ENCODE measurements around the gene MIX23.
"Not testable (repeated sequence)": the region's sequence is repeated elsewhere in the genome, so short reads cannot be mapped to it uniquely, and the experiment has no call there.

Gene MIX23

DNA sequence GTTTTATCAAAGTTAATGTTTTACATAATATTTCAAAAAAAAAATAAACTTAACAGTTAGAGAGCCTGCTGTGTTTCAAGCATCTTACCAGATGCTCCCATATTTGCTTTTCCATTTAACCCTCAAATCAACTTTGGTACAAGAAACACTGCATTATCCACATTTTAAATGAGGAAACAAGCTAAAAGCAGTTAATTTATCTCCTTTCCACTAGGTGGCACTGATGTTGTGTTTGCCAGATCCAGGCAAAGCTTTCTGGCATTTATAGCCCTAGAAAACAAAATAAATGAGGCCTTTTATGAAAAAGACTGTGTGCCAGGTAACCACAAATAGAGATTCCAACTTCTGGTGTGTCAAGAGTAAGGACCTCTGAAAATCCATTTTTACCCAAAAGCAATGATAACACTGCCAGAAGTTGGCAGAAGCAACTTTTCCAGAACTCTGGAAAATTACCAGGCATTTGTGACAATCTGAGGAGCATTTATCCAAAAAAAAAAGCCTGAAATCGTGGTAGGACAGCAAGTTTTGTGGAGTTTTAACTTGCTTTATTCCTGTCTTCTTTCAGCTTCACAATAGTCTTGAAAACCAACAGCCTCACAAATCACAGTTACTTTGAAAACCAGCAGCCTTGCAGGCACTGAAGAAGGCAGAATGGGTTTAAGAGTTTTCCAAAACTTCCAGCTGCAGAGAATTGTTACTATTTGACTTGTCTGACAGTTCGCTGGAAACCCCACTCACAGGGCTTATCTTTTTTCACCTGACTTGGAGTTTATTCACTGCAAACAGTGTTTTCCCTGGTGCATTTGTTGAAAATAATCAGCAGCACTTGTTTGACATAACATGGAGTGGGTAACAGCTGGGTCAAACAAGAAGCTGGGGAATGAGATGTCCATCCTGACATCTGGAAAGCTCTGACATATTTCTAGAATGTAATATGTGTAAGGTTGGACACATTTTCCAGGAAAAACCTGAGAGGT, 10.1 kb upstream of the MIX23 start:
- peak; percentile 40 for DNase-seq (ENCODE audit: low spot score)

DNA sequence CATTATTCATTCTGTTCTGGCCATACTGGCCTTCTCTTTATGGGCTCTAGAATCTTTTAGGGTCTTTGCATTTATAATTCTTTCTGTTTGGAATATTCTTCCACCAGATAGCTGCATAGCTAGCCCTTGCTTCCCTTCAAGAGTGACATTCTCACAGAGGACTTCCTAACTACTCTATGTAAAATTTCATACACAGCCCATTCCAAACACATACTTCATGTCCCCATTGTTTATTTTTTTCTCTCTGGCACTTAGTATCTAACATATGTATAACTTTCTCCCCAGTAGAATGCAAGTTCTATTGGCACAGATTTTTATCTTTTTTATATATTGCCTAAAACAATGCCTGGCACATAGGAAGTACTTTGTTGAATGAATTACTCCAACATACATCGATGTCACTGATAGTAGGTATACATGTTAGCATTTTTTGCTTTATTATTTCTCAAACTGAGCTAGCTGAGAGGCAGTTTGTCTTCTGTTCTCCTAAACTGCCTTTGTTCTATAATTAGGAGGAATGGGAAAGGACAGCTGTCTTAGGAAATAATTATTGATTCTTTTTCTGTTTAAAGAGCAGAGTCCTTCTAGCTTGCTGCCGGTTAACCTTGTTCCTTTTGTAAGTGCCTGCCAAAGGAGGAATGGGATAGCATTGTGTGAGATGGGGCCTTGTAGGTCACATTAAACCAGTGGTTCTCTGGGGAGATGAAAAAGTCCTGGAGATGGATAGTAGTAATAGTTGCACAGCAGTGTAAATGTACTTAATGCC, 8.8 kb upstream of the MIX23 start:
- DNase-seq (ENCODE audit: low spot score) = no peak

DNA sequence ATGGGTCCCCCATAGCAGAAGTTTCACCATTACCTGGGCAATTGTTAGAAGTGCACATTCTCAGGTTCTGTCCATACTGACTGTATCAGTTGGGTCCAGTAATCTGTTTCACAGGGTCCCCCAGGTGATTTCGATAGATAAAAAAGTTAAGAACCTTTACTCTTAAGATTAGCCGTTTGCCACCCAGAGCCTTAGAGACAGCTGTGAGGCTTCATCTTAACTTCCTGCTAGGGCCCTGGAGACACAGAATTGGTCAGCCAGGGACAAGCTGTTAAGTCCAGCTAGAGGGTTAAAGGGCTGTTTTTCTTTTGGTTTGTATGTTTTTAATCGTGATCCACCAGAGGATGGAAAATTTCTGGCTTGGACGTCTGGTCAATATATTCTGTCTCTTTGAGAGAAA, 7.6 kb upstream of the MIX23 start:
- no peak for DNase-seq (ENCODE audit: low spot score)

DNA sequence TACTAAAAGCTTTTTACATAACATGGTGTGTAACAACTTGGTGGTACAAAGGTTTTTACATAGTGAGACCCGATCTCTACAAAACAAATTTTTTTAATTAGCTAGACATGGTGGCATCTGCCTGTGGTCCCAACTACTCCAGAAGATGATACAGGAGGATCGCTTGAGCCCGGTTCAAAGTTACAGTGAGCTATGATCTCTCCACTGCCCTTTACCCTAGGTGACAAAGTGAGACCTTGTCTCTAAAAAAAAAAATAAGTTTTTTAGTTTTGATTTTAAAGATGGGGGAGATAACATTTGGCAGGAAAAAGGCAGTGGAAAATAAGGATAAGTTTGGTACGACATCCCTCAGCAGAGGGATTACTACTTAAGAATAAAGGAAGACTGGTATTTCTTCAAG, 6.9 kb upstream of the MIX23 start:
- DNase-seq (ENCODE audit: low spot score) = no peak

DNA sequence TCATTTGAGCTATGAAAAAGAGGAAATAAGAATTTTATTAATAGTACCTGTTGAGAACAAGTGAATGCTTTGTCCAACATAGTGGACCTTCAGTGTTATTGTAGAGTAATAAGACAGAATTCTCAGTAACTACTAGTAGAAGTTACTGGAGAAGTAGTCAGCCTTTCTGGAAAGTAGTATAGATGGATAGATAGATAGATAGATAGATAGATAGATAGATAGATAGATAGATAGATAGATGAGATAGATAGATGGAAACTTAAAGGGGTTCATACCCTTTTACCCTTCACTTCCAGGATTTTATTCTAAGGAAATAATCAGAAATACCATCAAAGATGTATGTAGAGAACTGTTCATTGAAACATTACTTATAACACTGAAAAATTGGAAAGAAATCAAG, 6.2 kb upstream of the MIX23 start:
- DNase-seq (ENCODE audit: low spot score) = no peak

DNA sequence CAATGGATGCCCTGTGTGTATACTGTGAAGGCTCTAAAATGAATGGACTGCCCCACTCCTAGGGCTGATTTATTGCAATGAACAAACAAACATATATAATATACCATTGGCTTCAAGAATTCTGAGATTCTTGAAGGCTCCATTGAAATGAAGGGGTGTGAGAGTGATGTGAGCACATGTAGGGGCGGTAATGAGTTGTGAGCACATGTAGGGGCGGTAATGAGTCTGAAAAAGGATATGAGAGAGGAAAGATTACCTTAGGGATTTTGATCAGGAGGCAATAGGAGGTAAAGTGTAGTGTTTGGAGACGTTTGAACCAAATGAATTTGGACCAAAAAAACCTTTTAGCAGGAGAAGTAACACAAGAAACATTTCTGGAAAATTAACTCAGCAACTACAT, 4.7 kb upstream of the MIX23 start:
- DNase-seq (ENCODE audit: low spot score) = no peak

DNA sequence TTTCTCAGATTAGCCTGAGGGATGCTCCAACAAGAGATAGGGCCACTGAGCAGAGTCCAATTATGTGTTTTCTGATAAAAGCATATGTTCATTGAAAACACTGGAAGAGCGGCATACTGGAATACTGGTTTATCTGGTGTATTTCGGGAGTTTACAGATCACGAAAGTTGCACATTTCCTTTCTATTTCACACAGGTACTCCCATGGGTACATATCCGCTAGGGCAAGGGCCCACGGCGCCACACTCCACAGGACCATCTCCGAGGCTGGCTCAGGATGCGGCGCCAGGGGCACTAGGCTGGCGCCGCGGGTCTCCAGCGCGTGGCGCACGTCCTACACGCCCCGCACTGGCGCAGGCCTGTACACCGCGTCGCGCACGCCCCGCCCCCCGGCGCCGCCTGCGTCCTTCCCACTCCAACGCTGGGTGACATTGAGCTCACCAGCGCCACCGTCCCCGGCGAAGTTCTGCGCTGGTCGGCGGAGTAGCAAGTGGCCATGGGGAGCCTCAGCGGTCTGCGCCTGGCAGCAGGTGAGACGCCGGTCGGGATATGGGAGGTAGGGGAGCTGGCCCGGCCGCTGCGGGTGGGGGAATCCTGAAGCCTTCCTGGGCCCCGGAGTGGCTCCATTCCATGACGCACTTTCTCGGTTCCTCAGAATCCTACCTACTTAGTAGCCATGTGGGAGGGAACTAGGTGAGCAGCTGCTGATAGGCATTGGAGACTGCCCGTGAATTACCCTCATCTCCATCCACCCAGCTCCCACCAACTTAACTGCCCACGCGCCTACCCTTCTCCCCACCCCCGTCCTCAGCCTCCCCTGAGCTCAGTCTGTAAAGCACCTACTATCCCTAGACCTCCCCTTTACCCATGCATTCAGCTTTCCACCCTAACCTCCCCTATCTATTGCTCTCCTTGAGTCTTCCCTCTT, 1.0 kb upstream of the MIX23 start, which contains the start of gene FAM162A:
Gene FAM162A (plus strand): TSS at position 412 of the 927 bp plus-strand sequence. CDS start 84 bp downstream, at position 496.
- DNase-seq (ENCODE audit: low spot score) = peak; percentile 97

DNA sequence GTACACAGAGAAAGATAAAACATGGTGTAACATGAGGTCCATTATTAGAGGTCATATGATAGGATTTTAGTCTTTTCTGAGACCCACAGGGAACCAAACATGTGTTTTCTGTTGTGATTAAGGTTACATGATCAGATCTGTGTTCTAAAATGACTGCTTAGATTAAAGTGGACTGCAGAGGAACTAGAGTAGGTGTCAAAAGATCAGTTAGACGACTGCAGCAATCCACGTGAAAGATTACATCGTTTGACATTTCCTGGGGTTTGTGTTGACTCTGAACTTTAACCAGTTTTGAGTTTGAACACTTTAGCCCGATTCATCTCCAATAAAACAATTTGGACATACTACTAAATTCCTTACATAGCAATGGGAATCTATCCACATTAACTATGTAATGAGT, 5.1 kb downstream of the MIX23 start:
- no peak for DNase-seq (ENCODE audit: low spot score)

DNA sequence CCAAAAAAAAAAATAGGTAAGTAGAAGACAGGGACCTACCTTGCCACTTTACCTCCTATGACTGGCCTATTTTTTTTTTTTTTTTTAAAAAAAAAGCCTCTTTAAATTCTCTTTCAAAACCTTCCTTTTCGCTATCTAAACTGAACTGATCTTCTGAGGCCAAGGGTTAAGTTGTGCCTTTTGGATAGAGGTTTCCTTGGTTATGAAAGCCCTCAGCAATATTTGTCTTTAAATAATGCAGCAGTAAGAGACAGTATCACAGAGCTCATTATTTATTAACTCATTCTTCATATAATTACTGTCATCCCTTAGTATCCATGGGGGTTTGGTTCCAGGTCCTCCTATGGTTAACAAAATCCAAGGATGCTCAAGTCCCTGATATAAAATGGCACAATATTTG, 9.0 kb downstream of the MIX23 start:
- DNase-seq (ENCODE audit: low spot score) = no peak

DNA sequence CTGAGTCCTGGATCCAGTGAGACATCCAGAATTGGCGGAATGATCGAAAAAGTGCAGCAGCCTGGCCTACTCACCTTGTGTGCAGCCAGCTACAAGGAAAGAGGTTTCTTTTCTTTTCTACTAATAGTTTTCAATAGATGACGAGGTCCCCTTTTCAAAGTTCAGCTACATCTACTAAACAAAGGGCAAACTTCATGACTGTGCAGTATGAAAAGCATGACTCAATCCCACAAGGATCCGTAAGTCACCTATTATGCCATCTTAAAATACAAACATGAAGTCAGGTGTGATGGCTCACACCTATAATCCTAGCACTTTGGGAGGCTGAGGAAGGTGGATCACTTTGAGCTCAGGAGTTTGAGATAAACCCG, 16.7 kb downstream of the MIX23 start:
- DNase-seq (ENCODE audit: low spot score) = no peak

DNA sequence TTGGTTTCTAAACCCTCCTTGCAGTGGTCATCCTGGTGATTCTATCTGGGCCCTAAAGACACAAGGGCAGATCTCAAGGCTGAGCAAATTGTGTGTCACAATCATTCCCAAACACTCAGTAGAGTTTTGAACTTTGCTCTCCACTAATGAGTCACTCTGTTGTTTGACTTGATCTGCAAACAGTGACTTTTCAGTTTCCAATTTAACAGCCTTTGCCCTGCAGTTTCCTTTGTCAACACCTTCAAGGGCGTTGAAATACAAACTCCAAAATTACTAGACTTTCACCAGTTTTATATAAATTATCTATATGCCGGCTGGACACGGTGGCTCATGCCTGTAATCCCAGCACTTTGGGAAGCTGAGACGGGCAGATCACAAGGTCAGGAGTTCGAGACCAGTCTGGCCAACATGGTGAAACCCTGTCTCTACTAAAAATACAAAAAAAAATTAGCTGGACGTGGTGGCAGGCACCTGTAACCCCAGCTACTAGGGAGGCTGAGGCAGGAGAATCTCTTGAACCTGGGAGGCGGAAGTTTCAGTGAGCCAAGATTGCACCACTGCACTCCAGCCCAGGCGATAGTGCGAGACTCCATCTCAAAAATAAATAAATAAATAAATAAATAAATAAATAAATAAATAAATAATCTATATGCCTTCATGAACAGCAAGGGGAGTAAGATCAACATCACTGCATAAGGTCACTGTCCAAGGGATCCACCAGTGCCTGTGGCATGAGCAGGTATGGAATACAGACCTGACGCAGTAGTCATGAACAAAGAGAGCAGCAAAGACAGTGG, 17.3 kb downstream of the MIX23 start:
- not testable (repeated sequence) for DNase-seq (ENCODE audit: low spot score)

DNA sequence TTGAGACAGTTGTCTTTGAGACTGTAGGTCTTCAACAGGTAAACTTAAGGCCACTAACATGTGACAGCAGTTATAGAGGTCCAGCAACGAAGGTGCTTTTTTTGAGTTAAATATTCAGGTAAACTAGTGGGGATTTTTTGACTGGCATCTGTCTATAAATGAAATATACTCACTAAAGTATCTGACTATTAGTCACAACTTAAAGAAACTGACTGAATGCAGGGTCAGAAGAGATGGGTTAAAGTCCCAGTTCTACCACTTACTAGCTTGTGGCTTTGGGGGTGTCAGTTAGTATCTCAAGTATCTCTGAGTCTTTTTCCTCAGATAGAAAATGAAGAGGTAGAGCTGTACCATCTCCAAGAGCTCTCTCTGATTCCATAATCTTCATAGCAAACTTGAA, 18.0 kb downstream of the MIX23 start:
- DNase-seq (ENCODE audit: low spot score) = no peak

DNA sequence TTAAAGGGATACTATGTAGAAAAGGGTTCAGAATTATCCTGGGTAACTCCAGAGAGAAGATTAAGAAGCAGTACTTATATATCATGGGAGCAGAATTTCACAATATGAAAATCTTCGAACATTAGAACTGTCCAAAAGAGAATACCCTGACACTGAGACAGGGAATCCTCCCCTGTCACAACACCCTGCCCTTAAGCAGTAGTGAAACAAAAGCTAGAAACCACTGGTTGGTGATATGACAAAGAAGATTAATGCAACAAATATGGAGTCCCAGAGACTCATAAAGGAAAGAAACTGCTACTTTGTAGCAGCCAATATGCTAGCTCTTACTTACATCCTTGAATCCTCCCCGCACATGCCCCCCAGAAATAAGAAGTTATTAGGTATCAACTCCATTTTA, 18.5 kb downstream of the MIX23 start:
- no peak for DNase-seq (ENCODE audit: low spot score)

DNA sequence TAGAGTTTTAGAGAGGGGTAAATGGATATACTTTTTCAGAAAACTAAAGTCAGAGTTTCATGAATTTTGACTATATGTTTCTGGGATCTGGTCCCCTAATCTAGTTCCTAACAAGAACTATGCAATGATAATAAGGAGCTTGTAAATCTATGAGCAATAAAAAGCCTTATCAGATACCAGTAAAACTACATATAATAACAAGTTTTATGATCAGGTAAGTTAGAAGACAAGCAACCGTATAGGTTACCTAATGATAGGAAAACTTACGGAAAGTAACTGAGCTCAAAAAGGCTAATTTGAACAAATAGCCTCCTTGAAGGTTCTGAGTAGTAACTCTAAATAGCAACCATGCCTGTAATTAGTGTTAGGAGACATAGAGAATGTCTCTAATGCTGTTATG, 21.0 kb downstream of the MIX23 start:
- DNase-seq (ENCODE audit: low spot score) = no peak

DNA sequence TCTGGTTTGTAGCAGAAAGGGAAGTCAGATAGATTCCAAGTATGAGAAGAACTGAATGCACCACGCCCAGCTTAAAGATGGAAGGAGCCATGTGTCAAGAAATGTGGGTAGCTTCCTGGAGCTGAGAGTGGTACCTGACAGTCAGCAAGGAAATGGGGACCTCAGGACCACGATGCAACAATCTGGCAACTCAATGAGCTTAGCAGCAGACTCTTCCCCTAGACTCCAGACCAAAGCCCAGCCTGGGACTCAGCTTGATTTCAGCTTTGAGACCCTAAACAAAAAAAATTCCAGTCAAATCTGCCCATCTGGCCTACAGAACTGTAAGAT, 24.4 kb downstream of the MIX23 start:
- no peak for DNase-seq (ENCODE audit: low spot score)

DNA sequence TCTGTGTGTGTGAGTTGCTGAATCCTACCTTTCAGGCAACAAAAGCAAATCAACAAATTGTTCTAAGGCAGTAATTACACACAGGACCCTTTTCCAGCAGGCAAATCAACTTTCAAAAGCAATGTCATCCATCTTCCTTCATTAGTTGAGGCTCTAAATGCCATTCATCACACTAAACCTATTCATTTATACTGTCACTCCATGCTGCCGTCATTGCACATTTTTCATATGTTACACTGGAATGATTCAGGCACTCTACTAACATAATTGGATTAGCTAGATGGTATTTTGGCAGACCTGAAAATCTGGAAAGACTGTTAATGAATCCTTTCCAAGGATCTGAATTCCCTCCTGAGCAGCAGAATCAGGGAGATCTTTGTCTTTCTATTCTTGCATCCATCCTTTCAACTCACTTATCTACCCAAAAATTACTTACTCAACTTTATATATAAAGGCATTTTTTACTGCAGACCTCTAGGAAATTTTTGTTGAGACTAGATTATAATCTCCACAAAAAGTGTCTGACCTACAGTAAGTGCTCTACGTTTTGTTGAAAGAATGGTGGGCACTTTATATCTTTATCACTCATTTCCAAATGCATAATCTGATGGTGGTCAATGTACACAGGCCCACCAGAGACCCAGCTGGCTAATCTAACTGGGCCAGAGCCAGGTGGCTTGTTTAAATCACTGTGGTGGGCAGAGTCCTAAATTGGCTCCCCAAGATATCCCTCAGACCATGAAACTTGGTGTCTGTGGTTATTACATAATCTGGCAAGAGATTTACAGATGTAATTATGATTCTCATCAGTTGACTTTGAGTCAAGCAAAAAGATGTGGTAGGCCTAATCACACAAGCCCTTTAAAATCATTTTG, 25.0 kb downstream of the MIX23 start:
- no peak for DNase-seq (ENCODE audit: low spot score)

DNA sequence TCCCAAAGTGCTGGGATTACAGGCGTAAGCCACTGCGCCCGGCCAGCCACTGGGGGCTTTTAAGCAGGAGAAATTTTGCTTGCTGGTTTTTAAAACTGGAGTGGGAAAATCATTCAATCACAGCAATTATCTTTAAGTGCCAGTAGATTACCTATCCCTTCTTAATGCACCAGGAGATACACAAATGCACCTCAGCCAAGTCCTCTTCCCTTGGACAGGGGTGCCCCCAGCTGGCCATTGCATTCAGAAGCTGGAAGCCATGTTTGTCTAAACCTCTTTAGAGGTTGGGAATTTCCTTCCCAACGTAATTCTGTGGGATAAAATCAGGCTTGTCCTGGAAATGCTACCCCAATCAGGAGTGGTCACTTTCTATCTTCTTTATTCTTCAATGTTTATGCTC, 26.6 kb downstream of the MIX23 start:
- peak; percentile 50 for DNase-seq (ENCODE audit: low spot score)

DNA sequence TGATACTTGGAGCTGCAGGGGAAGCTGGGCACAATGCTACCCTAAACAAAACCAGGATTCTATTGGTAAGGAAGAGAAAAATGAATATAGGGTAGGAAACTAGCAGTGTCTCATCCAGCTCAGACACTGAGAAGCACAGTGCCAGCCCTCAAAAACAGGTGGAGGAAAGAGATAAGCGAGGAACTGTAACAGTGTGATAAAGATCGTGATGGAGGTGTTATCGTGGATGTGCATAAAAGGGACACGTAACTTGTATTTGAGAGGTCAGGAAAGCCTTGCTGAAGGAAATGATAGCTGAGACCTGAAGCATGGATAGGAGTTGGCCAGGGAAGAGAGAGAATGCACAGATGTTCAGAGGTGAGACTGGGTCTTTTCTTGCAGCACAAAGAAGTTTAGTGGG, 27.4 kb downstream of the MIX23 start:
- no peak for DNase-seq (ENCODE audit: low spot score)

DNA sequence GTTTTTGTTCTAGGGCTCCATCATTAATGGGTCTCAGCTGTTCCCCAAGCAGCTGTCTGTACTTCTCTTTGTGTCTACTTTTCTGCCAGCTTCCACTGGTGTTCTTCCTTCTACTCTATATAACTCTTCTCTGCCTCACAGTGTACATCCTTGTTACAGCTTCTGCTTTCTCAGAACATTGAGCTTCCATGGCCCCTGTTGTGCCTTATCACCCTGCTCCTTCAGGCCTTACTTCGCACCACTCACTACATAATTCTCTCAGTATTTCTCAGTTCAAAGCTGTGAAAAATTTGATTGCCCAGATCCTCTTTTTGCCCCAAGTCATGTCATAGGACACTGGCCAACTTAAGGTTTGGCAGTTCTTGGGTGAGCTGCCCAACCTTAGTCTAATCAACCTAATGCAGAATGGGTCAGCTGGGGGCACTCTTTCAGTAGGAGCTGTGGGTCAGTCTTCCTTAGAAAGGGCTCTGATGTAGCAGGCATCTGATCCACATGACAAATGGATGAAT, 29.1 kb downstream of the MIX23 start:
- no peak for DNase-seq (ENCODE audit: low spot score)

DNA sequence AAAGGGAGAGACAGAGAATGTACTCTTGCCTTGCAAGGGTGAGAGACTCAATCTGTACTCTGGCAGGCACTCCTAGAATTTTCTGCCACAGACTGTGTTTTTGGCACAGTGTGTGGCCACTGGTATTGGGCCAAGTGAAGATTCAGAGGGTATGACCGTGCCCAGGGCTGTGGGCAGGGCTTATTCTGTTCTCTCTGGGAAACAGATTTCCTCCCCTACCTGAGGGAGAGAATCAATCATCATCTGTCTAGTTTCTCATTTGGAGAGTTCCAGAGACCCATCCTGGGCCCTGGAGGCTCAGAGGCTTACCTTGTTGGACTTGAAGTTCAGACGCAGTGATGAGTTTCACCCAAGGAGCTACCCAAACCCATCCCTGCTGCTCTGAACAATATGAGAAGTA, 29.8 kb downstream of the MIX23 start:
- DNase-seq (ENCODE audit: low spot score) = no peak
